GM23248 (cell line): ENCODE results near the gene SLC18A3.

Source experiments
- EZH2 ChIP-seq: fragments of 200-600 bp; sonication (generic); IDR thresholded peaks from 2 replicates; pipeline ENCODE4 v1.6.1; 2018; ENCODE audit warnings: antibody characterized with exemption, mild to moderate bottlenecking; ENCODE audit not compliant: insufficient read depth, poor library complexity, severe bottlenecking
- EZH2phosphoT487 ChIP-seq: fragments of 200-600 bp; sonication (generic); IDR thresholded peaks from 2 replicates; pipeline ENCODE4 v1.6.1; 2018; ENCODE audit warnings: antibody characterized with exemption, moderate library complexity, mild to moderate bottlenecking, low read depth; ENCODE audit not compliant: insufficient read depth

DNA sequence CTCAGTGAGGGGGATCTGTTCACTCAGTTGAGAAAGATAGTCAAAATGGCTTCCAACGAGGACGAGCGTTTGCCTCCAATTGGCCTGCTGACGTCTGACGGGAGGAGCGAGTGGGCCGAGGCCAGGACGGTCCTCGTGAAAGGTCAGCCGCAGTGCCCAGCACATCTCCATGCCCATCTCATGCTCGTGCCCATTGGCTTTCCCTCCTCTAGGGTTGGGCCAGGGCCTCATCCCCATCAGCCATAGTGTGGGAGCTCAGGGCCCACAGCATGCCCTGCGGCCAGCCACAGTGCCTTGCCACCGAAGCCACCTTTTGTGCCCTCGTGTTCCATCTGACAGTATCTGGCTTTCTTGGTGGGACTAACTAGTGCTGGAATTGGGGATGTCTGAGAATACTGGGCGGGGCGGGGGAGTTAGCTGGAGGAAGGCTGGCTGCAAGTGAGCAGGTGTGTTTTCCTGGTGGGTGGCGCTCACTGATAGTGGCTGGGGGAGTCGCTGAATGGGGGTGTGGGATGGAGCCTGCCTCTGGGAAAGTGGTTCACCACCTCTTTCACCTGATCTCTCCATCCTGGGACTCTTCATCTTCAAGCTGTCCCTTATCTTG lies 17.6 kb downstream of the SLC18A3 start:
- TF ChIP-seq EZH2 (no peak), EZH2phosphoT487 (no peak)
